ENCODE data around the gene UACA.
A peak's percentile ranks its signal among the peaks of the same experiment; 100 is the strongest.

- TF ChIP-seq, protein P1, sequence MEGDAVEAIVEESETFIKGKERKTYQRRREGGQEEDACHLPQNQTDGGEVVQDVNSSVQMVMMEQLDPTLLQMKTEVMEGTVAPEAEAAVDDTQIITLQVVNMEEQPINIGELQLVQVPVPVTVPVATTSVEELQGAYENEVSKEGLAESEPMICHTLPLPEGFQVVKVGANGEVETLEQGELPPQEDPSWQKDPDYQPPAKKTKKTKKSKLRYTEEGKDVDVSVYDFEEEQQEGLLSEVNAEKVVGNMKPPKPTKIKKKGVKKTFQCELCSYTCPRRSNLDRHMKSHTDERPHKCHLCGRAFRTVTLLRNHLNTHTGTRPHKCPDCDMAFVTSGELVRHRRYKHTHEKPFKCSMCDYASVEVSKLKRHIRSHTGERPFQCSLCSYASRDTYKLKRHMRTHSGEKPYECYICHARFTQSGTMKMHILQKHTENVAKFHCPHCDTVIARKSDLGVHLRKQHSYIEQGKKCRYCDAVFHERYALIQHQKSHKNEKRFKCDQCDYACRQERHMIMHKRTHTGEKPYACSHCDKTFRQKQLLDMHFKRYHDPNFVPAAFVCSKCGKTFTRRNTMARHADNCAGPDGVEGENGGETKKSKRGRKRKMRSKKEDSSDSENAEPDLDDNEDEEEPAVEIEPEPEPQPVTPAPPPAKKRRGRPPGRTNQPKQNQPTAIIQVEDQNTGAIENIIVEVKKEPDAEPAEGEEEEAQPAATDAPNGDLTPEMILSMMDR (IDR thresholded peaks at IDR 0.05; ENCODE audit: extremely low read depth in 1 of 2, insufficient read depth in 1 of 2, low read depth in 1 of 2, low read length in 2 of 2) = no peak
- TF ChIP-seq POLR2AphosphoS5 (IDR thresholded peaks at IDR 0.05; ENCODE audit: insufficient read depth, low read depth, low read length) (peak; percentile 90), MYC (IDR thresholded peaks at IDR 0.05; ENCODE audit: low read depth, low read length) (no peak), POLR2A (IDR thresholded peaks at IDR 0.05; ENCODE audit: low read depth, low read length) (peak; percentile 91), EZH2 (IDR thresholded peaks at IDR 0.05; ENCODE audit: borderline replicate concordance, low read depth, low read length, severe bottlenecking) (no peak), JUN (IDR thresholded peaks at IDR 0.05; ENCODE audit: borderline replicate concordance, insufficient read depth, insufficient read length, low read depth) (no peak), GATA2 (IDR thresholded peaks at IDR 0.05; ENCODE audit: insufficient read depth, insufficient read length, low read depth, low read length) (no peak)
- TF ChIP-seq, protein P2, sequence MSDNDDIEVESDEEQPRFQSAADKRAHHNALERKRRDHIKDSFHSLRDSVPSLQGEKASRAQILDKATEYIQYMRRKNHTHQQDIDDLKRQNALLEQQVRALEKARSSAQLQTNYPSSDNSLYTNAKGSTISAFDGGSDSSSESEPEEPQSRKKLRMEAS (IDR thresholded peaks at IDR 0.05; ENCODE audit: insufficient read depth, insufficient read length) = no peak
Observed at GRCh38 chr15:70763120-70763949, at the start of gene UACA.
